HTERT RPE-1 (cell line): ENCODE measurements around the gene CYBA.
"Not testable (repeated sequence)": the region's sequence is repeated elsewhere in the genome, so short reads cannot be mapped to it uniquely, and the experiment has no call there.

Source experiments
- in situ Hi-C: fragments of 300-500 bp; cut with MboI; formaldehyde crosslinking; loops from 4 replicates; pipeline ENCODE4 v1.14.3; 2020; ENCODE audit warnings: low sequenced_read_pairs

CYBA gene

DNA sequence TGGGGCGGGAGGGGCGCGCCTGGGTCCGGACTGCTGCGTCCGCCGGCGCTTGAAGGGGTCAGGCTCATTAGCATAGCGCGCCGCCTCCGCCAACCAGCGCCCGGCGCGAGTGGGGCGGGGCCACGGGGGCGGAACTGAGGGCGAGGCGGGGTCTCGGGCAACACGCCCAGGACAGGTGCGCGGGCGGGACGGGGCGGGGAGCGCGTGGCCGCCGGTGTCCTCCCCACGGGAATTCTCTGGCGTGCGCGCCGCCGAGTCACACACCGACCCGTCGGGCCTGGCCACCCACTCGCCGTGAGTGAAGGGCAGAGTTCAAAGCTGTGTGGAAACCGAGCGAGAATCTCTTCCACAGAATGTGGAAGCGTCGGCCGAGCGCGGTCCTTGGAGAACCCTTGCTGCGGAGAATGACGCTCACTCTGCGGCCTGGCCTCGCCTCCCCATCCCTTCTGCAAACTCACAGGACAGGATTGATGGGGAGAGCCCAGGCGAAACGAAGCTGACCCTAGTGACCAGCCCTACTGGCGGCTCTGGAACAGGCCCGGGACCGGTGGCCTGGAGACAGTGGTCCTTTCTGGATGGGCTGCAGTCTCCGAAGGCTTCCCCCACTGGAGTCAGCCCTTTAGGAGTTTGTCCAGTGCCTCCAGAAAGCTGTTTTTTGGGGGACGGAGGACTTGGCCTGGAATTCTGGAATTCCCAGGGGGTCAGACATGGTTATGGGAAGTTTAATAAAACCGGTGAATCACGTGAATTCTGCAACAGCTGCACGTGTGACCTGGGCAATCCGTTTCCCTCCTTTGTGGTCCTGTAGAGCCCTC lies 35.8 kb upstream of the CYBA start, which contains the start of gene SNAI3:
TSS of gene SNAI3 (minus strand) at position 69 of the 815 bp plus-strand sequence. CDS start 101 bp downstream, outside the sequence.
- in situ Hi-C loops, result no loop called here

DNA sequence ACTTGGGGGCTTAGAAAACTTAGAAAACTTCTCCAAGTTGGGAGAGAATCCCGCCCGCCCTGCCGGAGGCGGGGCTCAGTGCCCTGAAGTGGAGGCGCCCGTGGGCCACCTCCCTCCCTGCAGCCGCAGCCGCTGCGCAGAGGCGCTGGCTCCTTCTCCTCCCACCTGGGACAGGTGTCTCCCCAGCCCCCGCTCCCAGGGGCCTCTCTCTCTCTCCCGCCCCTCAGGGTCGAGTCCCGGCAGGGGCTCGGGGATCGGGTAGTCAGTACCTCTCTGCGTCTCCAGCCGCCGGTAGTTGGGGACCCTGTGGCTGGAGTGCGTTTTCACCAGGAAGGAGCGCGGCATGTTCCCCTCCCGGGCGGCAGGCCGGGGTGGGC lies 35.2 kb upstream of the CYBA start:
- in situ Hi-C loops, result no loop called here

DNA sequence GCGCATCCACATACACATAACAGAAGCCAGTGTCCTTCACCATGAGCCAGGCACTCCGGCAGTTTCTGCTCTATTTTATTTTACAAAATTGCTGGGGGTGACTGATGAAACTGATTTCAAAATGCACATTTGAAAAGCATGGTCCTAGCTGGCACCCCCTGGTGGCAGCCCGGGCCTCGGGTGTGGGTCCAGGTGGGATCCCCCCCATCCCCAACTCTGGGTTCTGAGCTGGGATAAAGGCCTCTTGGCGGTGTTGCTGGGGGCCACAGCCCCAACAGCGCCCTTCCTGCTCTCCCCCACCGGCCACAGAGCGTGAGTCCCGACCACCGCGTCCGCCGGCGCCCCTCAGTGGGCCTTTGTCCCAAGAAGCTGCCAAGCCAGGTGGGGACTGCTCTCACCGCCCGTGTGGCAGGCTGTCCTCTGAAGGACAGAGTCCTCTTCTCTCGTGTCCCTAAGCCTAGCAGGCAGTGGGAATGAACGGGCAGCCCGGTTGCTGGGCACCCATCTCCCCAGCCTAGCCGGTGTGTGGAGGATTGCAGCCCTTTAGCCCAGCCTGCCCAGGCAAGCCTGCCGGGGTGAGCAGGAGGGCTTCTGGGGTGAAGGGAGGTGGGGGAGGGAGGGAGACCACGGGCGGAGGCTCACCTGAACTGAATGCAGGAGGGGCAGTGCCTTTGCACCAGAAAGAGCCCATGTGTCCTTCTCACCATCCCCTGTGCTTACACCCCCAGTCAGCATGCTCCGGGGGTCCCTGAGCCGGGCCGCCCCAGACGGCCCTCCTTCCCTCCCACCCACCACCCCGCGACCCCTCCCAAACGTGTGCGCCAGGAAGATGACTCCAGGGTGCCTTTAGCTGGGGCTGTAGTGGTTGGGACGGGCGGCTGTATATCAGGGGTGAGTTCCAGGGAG lies 34.6 kb upstream of the CYBA start:
- in situ Hi-C loops, result no loop called here

DNA sequence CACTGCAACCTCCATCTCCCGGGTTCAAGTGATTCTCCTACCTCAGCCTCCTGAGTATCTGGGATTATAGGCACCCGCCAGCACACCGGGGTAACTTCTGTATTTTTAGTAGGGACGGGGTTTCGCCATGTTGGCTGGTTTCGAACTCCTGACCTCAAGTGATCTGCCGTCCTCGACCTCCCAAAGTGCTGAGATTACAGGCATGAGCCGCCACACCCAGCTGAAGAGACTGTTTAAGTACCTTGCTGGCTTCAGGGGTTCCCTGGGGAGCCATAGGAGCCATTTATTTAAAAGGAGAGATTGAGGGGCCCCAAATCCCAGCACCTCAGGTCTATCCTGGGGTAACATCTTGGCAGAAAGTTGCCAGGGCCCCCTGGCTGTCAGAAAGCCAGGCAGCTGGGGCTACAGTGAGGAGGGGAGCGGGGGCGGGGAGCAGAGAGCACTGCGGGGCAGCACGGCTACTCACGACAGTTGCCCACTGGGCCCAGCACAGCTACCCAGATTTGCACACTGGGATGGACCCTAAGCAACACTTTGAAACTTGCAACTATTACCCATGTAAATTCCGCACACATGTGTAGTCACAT lies 33.8 kb upstream of the CYBA start:
- in situ Hi-C loops, result no loop called here

DNA sequence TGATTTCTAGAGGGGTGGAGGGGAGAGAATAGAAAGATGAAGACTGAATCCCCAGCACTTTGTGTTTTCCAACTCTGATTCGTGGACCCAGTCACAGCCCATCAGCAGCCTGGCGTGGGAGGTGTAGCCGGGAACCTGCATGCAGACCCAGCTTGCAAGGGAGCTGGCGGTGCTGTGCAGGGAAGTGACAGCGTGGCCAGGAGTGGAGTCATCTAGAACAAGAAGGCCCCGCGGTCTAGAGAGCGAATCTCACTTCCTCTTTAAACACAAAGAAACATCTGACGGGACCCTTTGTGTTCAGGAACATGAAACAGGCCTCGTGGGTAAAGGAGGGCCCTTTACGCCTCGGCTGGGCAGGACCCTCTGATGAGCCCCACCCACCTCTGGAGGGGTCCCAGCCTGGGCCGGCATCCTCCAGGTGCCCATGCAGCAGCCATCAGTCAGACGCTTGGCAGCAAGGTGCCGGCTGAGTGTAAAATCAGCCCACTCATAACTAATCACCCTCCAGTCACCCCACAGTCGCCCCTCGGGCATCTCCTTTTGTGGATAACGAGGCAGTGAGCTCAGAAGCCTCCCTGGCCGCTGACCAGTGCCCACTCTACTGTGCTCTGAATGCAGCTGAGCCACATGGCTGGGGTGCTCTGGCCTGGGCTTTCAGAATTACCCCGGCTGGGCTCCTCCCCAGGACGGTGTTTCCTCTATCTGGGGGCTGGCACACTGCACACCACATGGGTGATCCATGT lies 31.0 kb upstream of the CYBA start:
- in situ Hi-C loops, result no loop called here

DNA sequence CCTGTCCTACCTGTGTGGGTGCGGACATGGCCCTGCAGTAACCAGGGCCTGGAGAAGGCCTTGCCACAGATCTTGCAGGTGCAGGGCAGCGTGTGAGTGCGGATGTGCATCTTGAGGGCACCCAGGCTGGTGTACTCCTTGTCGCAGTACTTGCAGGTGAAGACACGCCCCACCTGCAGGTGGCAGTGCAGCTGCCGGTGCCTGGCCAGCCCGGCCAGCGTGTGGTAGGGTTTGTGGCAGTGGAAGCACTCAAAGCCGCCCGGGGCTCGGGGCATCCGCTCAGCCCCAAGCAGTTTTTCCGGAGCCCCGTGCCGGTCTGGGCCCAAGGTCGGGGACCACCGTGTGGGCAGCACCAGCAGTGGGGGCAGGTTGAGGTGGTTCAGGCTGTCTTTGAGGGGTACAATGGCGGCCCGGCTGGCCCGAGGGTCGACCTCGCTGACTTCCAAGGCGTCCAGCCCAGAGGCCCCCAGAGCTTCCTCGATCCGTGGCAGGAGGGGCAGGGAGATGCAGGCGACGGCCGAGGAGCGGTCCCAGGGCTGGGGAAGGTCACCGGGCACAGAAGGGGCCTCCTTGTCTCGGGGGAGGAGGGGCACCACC lies 30.3 kb upstream of the CYBA start:
- in situ Hi-C loops, result no loop called here

DNA sequence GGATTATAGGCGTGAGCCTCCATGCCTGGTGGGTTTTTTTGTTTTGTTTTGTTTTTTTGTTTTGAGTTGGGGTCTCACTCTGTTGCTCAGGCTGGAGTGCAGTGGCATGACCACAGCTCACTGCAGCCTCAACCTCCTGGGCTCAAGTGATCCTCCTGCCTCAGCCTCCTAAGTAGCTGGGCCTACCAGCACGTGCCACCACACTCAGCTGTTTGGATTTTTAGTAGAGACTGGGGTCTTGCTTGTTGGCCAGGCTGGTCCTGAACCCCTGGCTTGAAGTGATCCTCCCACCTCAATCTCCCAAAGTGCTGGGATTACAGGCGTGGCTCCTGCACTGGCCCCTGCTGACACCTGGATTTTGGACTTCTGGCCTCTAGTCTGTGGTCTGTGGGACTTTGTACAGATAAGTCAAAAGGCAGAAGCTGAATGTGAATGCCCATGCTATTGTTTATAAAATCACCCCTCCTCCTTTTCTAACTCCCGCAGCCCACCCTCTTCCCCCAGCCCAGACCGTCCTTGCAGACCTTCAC lies 29.8 kb upstream of the CYBA start:
- in situ Hi-C loops, result no loop called here

DNA sequence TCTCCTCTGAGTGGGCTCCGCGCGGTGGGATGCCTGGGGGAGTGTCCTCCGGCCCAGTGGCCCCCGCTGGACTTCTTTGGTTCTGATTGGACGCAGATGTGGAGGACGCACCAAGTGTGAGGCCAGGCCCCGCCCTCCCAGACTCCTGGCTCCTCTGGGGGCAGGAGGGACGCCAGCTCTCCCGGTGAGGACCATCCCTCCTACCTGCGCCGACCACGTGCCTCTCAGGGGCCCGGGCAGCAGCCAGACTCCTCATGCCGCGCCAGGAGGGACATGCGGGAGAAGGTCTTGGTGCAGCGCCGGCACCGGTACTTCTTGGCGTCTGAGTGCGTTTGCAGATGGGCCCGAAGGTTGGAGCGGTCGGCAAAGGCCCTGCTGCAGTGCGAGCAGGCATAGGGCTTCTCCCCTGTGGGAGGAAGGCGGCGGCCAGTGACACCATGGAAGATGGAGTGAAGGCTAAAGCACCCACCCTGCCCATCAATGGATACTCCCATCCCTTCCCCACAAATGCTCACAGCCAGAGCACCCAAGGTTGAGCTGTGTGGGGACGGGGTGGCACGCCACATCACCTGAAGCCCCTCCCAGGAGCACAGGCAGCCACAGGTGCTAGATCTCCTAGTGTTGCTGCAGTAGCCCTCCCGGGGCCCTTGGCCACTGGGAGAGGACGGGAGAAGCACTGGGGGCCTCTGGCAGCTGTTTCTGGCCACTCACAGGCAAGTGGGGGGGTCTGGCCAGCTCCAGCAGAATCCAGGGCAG lies 27.5 kb upstream of the CYBA start:
- in situ Hi-C loops, result no loop called here

DNA sequence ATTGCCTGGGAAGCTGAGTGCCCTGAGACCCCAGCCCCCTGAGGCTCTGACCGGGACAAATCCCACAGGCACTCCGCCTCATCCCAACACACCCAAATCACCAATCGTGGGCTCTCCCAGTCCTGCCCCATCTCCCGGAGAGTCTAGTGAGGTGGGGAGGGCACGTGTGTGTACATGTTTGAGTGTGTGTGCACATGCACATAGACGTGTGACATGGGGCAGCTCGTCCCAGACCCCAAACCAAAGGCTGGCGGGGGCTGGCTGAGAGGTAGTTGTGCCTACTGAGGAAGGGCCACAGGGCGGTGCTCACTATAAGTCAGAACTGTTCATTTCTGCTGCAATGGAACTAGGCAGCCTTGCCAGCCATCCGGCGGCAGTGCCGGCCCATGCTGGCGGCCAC lies 26.9 kb upstream of the CYBA start:
- in situ Hi-C loops, result no loop called here

DNA sequence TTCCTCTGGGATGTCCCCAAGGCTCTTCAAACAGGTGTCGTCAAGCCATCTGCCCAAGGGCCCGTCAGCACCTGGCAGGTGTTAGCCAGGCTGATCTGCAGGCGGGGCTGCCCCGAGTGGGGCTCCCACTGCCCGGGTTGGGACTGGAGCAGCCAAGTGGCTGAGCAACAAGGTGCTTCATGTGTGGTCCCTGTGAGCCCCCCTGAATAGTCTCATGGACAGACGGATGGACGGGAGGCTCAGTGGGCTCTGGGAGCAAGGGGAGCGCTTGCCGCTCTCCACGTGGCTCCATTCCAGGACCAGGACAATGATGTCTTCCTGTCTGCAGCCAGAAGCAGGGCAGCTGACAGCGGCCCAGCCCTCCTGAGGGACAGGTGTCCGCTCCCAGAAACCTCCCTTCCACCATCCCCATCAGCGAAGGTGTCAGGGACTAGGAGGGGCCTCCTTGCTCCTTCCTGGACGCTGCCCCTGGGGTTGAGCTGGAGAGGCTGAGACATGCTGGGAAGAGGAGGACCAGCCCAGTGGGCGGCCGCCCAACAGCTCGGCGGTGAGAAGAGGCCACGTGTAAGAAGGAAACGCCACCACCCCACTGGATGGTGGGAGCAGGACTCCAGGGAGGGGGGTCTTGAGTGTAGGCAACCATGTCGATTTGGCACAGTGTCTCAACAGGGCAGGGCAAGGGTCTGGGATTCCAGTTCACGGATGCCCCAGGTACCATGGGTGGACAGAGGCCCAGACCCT lies 25.8 kb upstream of the CYBA start:
- in situ Hi-C loops, result no loop called here

DNA sequence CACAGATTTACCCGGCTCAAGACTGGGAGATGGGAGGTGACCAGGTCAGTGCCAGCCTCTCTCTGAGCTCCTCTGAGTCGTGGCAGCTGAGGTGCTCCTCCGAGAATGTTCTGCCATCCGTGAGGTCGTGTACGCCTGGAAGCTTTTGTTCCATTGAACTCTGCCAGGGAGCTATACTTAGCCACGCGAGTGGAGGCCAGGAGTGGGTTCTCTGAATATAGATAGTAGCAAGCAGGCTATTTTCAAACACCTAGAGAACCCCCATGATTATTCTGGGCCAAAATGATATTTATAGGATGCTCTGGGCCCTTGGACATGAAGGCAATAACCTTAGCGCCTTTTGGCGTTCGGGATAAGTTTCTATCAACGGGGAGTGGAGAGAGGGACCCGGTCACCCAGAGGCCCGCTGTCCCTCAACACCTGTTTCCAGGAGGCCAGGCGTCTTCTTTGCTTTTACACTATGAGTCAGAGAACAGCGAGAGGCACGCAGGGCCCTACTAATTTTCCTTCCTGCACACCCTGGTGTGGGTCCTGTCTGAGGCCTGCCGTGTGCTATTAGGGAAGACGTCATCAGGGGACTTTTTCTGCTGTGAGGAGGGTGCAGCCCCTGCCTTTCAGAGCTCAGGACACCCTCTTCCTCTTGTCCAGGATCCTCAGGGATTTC lies 23.0 kb upstream of the CYBA start:
- in situ Hi-C loops, result no loop called here

DNA sequence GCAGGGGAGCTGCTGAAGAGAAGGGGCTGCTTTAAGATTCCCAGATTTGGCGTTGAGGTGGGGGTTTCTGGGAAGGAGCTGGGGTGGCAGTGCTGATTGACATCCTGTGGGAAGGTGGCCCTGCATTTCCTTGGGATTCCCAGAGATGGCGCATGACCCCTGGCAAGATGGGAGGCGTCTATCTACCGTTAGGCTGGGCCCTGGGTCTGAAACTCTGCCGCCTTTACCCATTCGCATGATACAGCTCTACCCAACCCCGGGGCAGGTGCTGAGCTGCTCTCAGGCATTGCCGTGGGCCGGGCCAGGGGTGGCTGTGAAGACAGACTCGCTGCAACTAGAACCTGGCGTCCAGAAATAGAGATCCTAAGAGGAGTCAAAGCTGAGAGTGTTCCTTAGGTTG lies 21.9 kb upstream of the CYBA start:
- in situ Hi-C loops, result no loop called here

DNA sequence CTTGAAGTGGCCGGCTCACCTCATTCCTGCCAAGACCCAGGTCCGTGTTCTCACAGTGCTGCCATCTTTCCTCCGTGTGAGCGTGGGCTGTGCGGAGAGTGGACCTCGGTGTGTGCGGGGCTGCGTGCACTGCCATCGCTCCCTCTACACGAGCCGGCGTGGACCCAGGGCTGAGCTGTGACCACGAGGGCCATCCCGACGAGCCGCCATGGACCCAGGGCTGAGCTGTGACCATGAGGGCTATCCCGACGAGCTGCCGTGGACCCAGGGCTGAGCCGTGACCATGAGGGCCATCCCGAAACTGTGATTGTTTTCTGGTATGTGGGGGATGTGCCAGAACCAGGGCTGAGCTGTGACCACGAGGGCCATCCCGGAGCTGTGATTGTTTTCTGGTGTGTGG lies 21.0 kb upstream of the CYBA start:
- in situ Hi-C loops, result no loop called here

DNA sequence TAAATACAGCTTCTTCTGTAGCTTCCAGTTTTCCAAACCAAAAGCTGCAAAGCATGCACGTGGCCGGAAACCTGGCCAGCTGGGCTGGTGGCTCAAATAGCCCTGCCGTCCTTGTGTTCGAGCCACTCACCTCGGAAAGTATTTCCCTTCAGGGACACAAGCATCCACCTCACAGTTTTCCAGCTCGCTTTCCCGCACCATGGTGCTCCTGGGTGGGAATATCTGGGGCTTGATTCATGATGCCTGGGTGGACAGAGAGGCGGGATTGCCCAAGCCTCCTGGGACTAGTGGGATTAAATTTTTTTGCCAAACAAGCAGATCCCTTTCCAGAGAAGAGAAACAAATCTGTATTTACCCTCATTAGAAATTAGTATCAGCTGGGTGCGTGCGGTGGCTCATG lies 19.1 kb upstream of the CYBA start:
- in situ Hi-C loops, result no loop called here

DNA sequence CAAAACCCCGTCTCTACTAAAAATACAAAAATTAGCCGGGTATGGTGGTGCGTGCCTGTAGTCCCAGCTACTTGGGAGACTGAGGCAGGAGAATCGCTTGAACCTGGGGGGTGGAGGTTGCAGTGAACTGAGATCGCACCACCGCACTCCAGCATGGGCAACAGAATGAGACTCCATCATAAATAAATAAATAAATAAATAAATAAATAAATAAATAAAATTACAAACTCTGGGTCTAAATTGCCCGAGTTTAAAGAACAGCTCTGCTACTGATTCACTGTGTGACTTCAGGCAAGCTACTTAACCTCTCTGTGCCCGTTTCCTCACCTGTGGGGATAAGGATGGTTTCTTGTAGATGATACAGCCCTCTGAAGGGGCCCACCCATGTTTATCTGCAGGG lies 18.6 kb upstream of the CYBA start:
- in situ Hi-C loops, result not testable (repeated sequence)

DNA sequence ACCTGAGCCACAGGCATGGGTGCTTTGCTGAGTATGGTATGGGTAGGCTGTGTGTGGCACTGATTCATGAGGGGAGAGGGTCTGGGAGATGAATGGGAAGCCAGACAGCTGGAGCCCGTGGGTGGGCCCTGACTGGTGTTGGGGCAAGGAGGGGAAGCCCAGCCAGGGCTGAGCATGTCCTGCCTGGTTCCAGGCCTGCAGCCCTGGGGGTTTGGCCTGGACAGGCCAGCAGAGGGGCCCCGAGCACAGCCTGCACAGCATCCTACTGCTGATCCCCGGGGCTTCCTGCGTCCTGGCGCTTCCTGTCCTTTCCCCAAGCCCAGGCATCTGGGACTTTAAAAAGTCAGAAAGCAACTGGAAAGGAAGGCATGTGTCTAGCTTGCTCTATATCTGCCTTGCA lies 16.6 kb upstream of the CYBA start:
- in situ Hi-C loops, result no loop called here

DNA sequence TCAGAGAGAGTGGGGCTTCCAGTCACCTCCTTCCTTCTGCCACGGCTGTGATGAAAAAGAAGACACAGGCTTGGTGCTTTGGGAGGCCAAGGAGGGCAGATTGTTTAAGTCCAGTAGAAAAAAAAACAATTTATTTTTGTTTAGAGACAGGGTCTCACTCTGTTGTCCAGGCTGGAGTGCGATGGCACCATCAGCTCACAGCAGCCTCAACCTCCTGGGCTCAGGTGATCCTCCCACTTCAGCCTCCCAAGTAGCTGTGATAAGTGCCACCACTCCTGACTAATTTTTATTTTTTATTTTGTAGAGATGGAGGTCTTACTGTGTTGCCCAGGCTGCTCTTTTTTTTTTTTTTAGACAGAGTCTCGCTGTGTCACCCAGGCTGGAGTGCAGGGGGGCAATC lies 14.7 kb upstream of the CYBA start:
- in situ Hi-C loops, result no loop called here

DNA sequence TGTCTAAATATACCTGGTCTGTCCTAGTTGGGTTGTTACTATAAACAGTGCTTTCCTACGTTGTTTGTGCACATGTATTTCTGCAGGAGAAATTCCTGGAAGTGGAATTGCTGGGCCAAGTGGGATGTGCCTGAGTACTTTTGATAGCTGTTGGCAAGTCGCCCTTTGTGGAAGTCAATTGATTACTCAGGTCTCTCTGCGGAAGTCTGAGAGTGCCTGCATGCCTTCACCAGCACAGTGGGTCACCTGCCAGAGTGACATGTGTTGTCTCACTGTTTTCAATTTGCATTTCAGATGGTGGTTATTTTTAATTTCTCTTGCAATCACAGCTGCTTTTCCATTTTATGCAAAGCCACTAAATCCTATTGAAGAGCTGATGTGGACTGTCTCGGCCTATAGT lies 14.3 kb upstream of the CYBA start:
- in situ Hi-C loops, result no loop called here
